AG09319 (cell line): ENCODE results near the gene RBFOX1.

Experiments used
- DNase-seq: peaks from one replicate; pipeline ENCODE4 v3.0.0-alpha.2; 2010; ENCODE audit warnings: low read depth; ENCODE audit errors: extremely low read depth
- TF ChIP-seq, protein P1 (sequence below): IDR thresholded peaks from 2 replicates; pipeline ENCODE4 v1.5.1; 2011; ENCODE audit warnings: low read depth, mild to moderate bottlenecking, inconsistent platforms, low read length, moderate library complexity

Gene RBFOX1

DNA sequence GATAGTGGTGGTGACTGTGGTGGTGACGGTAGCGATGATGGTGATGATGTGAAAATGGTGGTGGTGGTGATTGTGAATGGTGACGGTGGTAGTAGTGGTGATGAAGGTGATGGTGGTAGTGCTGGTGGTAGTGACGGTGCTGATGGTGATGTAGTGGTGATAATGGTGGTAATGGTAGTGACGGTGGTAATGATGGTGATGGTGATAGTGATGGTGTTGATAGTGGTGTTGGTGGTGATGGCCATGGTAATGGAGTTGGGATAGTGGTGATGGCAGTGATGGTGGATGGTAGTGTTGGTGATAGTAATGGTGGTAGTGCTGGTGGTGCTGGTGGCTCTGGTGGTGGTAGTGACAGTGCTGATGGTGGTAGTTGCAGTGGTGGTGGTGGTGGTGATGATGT is 14.7 kb upstream of the RBFOX1 start:
- TF ChIP-seq, protein P1, sequence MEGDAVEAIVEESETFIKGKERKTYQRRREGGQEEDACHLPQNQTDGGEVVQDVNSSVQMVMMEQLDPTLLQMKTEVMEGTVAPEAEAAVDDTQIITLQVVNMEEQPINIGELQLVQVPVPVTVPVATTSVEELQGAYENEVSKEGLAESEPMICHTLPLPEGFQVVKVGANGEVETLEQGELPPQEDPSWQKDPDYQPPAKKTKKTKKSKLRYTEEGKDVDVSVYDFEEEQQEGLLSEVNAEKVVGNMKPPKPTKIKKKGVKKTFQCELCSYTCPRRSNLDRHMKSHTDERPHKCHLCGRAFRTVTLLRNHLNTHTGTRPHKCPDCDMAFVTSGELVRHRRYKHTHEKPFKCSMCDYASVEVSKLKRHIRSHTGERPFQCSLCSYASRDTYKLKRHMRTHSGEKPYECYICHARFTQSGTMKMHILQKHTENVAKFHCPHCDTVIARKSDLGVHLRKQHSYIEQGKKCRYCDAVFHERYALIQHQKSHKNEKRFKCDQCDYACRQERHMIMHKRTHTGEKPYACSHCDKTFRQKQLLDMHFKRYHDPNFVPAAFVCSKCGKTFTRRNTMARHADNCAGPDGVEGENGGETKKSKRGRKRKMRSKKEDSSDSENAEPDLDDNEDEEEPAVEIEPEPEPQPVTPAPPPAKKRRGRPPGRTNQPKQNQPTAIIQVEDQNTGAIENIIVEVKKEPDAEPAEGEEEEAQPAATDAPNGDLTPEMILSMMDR: no peak
- DNase-seq: no peak

DNA sequence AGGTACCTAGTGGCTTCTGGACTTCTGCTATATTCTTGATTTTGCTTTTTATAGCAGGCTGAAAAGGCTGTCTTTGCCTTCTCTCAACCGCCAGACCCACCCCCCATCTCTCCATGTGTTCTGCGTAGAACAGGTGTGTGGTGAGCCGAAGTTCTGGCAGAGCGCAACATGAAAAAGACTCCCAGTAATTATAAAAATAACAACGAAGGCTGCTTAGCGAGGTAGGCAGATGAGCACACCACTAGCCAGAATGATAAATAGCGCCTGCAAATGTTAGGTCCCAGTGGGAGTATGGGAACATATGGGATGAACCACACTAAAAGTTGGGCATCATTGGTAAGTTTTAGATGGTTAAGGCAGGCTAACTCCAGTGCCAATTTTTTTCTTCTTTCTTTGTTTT is 14.0 kb upstream of the RBFOX1 start:
- no peak for DNase-seq
- TF ChIP-seq, protein P1: no peak

DNA sequence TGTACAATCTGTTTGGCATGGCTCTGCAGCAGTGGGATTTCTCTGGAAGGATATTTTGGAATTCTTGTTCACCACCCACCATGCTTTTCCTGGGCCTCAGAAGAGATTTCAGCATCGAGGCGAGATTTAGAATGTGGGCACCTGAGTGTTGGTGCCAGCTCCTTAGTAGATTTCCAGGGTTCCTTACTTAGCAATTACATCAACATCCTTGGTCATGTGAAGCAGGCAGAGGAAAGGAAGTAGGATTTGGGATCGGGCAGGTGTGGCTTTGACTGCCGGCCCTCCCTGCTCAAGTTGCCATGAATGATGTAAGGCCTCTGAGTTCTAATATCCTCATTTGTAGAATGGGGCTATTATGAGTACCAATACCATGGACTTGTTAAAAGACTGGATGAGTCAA is 13.1 kb upstream of the RBFOX1 start:
- DNase-seq: no peak
- TF ChIP-seq, protein P1: no peak

DNA sequence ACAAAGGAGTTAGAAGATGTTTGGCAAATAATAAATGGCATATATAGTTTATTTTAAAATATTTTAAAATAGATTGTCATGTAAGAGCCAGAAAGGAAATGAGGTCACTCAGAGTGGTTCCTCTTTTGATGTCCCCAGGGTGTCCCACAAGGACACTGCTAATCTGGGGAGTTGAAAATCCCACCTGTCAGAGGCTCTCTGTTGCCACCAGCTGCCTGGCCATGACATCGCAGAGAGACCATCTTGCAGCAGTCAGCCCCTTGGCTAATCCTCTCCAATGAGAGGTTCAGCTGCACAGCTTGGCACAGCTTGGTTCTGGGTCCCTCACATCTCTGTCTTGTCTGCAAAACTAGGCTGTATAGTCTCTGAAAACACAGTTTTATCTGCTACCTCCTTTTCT is 11.0 kb upstream of the RBFOX1 start:
- no peak for DNase-seq
- TF ChIP-seq, protein P1: no peak

DNA sequence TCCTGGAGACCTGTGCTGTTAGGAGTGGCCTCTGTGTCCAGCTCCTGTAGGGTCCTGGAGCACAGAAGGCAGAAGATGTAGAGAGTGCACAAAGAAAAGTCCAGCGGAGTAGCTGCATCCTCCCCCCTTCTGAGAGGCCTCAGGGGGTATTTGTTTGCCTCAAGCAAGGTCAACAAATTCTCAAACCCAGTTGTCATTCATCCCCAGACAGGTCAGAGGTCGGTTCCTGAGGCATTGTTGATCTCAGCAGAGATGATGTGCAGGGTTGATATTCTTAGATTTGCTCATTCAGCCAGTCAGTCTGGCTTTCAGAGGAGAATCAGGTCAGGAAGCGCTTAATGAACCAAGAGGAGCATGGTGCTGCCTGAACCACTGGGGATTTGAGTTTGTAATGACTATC is 8.3 kb upstream of the RBFOX1 start:
- DNase-seq: no peak
- TF ChIP-seq, protein P1: no peak

DNA sequence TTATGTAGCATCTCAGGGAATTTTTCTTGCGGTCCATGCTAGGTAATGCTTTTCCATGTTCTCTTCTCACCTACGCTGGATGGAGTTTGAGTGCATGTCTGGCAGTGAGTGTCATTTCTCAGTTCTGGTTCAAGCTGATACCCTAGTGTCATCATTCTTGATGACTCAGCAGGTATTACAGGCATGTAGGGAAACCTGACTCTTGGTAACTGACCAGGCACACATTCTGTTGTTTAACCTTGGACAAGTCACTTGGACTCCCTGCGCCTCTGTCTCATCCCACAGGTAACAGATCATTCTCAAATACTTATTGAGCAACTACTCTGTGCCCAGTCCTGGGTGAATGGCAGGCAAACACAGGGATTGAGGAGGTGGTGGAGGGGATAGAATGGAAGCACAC is 6.8 kb upstream of the RBFOX1 start:
- TF ChIP-seq, protein P1: no peak
- no peak for DNase-seq

DNA sequence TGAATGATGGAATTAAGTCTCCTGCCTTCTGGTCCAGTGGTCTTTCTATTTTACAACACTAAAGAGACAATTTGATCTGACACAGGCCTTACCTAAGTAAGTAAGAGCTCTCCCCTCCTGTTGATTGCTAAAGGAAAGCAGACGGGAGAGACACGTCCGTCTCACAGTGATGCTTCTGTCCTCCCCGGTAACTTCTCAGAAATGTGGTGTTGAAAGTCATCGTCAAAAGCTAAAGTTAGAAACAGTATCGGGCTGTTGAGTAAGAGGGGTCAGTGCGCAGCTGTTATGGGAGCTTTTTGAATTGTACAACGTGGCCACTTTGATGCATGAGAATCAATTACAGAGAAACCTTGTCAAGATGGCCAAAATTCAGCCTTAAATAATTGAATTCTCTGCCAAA is 1.9 kb upstream of the RBFOX1 start:
- TF ChIP-seq, protein P1: no peak
- DNase-seq: no peak
